Neuronal stem cell (in vitro differentiated cells): ENCODE data around the gene IFITM5. TPM values are rescaled to one million over a fixed set of nuclear protein-coding genes. Genes with fewer than 3 reads are reported as not detected.

Experiments used
- DNase-seq: peaks from one replicate; pipeline ENCODE4 v3.0.0-alpha.2; 2013; ENCODE audit warnings: low spot score
- H2AFZ ChIP-seq: one replicate; pipeline ENCODE4 v1.6.1; 2013; ENCODE audit warnings: mild to moderate bottlenecking, low read length, inconsistent platforms
- H2AK5ac ChIP-seq: 2 replicates; pipeline ENCODE4 v1.6.1; 2013; ENCODE audit warnings: low read depth, mild to moderate bottlenecking, inconsistent platforms, low read length, moderate library complexity, mixed read lengths
- H2BK120ac ChIP-seq: 2 replicates; pipeline ENCODE4 v1.6.1; 2013; ENCODE audit warnings: low read depth, mild to moderate bottlenecking, inconsistent platforms, low read length, moderate library complexity, mixed read lengths
- H2BK12ac ChIP-seq: one replicate; pipeline ENCODE4 v1.6.1; 2013; ENCODE audit warnings: low read length, inconsistent platforms
- H2BK15ac ChIP-seq: 2 replicates; pipeline ENCODE4 v1.6.1; 2013; ENCODE audit warnings: mild to moderate bottlenecking, low read length, inconsistent platforms, mixed read lengths
- H2BK5ac ChIP-seq: one replicate; pipeline ENCODE4 v1.6.1; 2013; ENCODE audit warnings: inconsistent platforms, mild to moderate bottlenecking, low read length, moderate library complexity
- H3K14ac ChIP-seq: one replicate; pipeline ENCODE4 v1.6.1; 2013; ENCODE audit warnings: low read length, inconsistent platforms
- H3K18ac ChIP-seq: 2 replicates; pipeline ENCODE4 v1.6.1; 2013; ENCODE audit warnings: low read length, inconsistent platforms
- H3K23ac ChIP-seq: 2 replicates; pipeline ENCODE4 v1.6.1; 2013; ENCODE audit warnings: low read depth, mild to moderate bottlenecking, mixed read lengths, low read length, inconsistent platforms; ENCODE audit not compliant: poor library complexity
- H3K27ac ChIP-seq: replicated peaks from 3 replicates; pipeline ENCODE4 v1.5.1; 2013; ENCODE audit warnings: low read length, inconsistent platforms
- H3K27me3 ChIP-seq, 3 experiments: 2 replicates each; pipeline ENCODE4 v1.6.1; 2013; ENCODE audit warnings: low read length in 3 of 3, mild to moderate bottlenecking in 2 of 3, inconsistent platforms in 1 of 3, low read depth in 1 of 3, mixed read lengths in 1 of 3, moderate library complexity in 1 of 3; ENCODE audit not compliant: control insufficient read depth in 3 of 3, insufficient read depth in 3 of 3
- H3K36me3 ChIP-seq, 2 donors: replicated peaks in 1 of 2; 2 replicates each; pipeline ENCODE4 v1.6.1; 2013; ENCODE audit warnings: low read length in 2 of 2; ENCODE audit not compliant: control insufficient read depth in 2 of 2, insufficient read depth in 2 of 2
- H3K4ac ChIP-seq: 2 replicates; pipeline ENCODE4 v1.6.1; 2013; ENCODE audit warnings: inconsistent platforms, mild to moderate bottlenecking, low read length, moderate library complexity
- H3K4me1 ChIP-seq, 2 donors: 1 replicate in 1 of 2; 2 replicates in 1 of 2; pipeline ENCODE4 v1.6.1; 2013; ENCODE audit warnings: low read length in 2 of 2, low read depth in 1 of 2; ENCODE audit not compliant: control insufficient read depth in 2 of 2, insufficient read depth in 1 of 2
- H3K4me2 ChIP-seq: one replicate; pipeline ENCODE4 v1.6.1; 2013; ENCODE audit warnings: mild to moderate bottlenecking, low read length, inconsistent platforms; ENCODE audit not compliant: insufficient read depth, poor library complexity, severe bottlenecking
- H3K4me3 ChIP-seq, 2 donors: 2 replicates each; pipeline ENCODE4 v1.5.1; 2013; ENCODE audit warnings: low read length in 2 of 2, mild to moderate bottlenecking in 2 of 2, inconsistent platforms in 1 of 2, moderate library complexity in 1 of 2
- H3K79me1 ChIP-seq: one replicate; pipeline ENCODE4 v1.6.1; 2013; ENCODE audit warnings: low read depth, mild to moderate bottlenecking, inconsistent platforms, low read length, moderate library complexity
- H3K9ac ChIP-seq: one replicate; pipeline ENCODE4 v1.6.1; 2013; ENCODE audit warnings: mild to moderate bottlenecking, low read depth, low read length, inconsistent platforms; ENCODE audit not compliant: poor library complexity
- H3K9me3 ChIP-seq, 2 donors: replicated peaks in 1 of 2; 2 replicates each; pipeline versions ENCODE3 to v1.6.1; 2013; ENCODE audit warnings: low read length in 2 of 2, mild to moderate bottlenecking in 2 of 2, inconsistent platforms in 1 of 2, low read depth in 1 of 2, mixed read lengths in 1 of 2, moderate library complexity in 1 of 2; ENCODE audit not compliant: control insufficient read depth in 2 of 2, insufficient read depth in 1 of 2
- H4K8ac ChIP-seq: one replicate; pipeline ENCODE4 v1.6.1; 2013; ENCODE audit warnings: low read depth, mild to moderate bottlenecking, inconsistent platforms, low read length, moderate library complexity
- H4K91ac ChIP-seq: one replicate; pipeline ENCODE4 v1.6.1; 2013; ENCODE audit warnings: low read length, low read depth, mild to moderate bottlenecking, inconsistent platforms; ENCODE audit not compliant: poor library complexity
- WGBS, 2 donors: extraction: QIAGEN DNeasy Blood & Tissue Kit; methylation state at CpG; one replicate each; pipeline ENCODE4 v1.1.7; 2013; ENCODE audit warnings: missing lambda C conversion rate in 2 of 2, mixed read lengths in 1 of 2; ENCODE audit not compliant: insufficient read length in 2 of 2, insufficient replicate concordance in 1 of 2; ENCODE audit errors: extremely low coverage in 2 of 2; 5-methylcytosine and 5-hydroxymethylcytosine counted together
- polyA plus RNA-seq, 2 experiments: library from polyadenylated mRNA; stranded (reverse); fragments of 200-250 nt; gene quantifications; one replicate each; pipeline ENCODE4 v1.2.3, GENCODE V29; 2013

Gene IFITM5
- not detected for polyA plus RNA-seq (2013, experiment 1 of 2)
- 0.06 TPM for polyA plus RNA-seq (2013, experiment 2 of 2)

- H2BK12ac ChIP-seq, result peak within 1 kb of the TSS; percentile 1
- H2AFZ ChIP-seq, result no peak within 1 kb of the TSS
- H3K27ac ChIP-seq, result no peak within 1 kb of the TSS
- H3K23ac ChIP-seq, result peak within 1 kb of the TSS; percentile 80
- peak within 1 kb of the TSS; percentile 11 for H3K4me2 ChIP-seq
- no peak for DNase-seq
- H2BK15ac ChIP-seq, result peak within 1 kb of the TSS; percentile 90
- peak within 1 kb of the TSS; percentile 28 for H2AK5ac ChIP-seq
- no peak within 1 kb of the TSS for H3K4me3 ChIP-seq
- no CpG with 5 or more reads among the region's 40 CpGs for WGBS, 2 donors
- peaks cover 4 to 5% of the 10 kb centered on the region in 2 donors for H3K9me3 ChIP-seq
- peak within 1 kb of the TSS; percentile 10 for H2BK120ac ChIP-seq
- H3K18ac ChIP-seq, result peak within 1 kb of the TSS; percentile 86
- H3K14ac ChIP-seq, result no peak within 1 kb of the TSS
- H3K36me3 ChIP-seq, result peaks cover 4 to 5% of the 10 kb centered on the region in 2 donors
- H4K91ac ChIP-seq, result no peak within 1 kb of the TSS
- peaks cover 6 to 9% of the 10 kb centered on the region in 2 donors for H3K4me1 ChIP-seq
- H4K8ac ChIP-seq, result peak within 1 kb of the TSS; percentile 17
- H2BK5ac ChIP-seq, result peak within 1 kb of the TSS; percentile 66
- H3K27me3 ChIP-seq, result no peaks in the 10 kb centered on the region
- H3K9ac ChIP-seq, result peak within 1 kb of the TSS; percentile 63
- H3K79me1 ChIP-seq, result peaks cover 2% of the 10 kb centered on the region
- no peak within 1 kb of the TSS for H3K4ac ChIP-seq
These were observed at the start of gene IFITM5 for GRCh38 chr11:299081-299891. TSS of gene IFITM5 (minus strand) at chr11:299526. CDS start at chr11:299490, 36 bp downstream.

- H3K4me2 ChIP-seq, result no peak overlapping the region
- no peak overlapping the region for H3K4me3 ChIP-seq
- no peak overlapping the region for H3K27ac ChIP-seq
- H2BK5ac ChIP-seq, result no peak overlapping the region
- H3K23ac ChIP-seq, result no peak overlapping the region
- no peak overlapping the region for H3K4ac ChIP-seq
- no peaks in the 10 kb centered on the region for H3K27me3 ChIP-seq
- no peak overlapping the region for H2BK12ac ChIP-seq
- H4K91ac ChIP-seq, result no peak overlapping the region
- peaks cover 0 to 3% of the 10 kb centered on the region in 2 donors for H3K4me1 ChIP-seq
- H2BK120ac ChIP-seq, result no peak overlapping the region
- no CpG with 5 or more reads among the region's 3 CpGs for WGBS, 2 donors
- H3K36me3 ChIP-seq, result no peaks in the 10 kb centered on the region
- no peak overlapping the region for H4K8ac ChIP-seq
- no peak overlapping the region for H3K9ac ChIP-seq
- no peak overlapping the region for H2AFZ ChIP-seq
- H3K9me3 ChIP-seq, result no peaks in the 10 kb centered on the region
- no peak overlapping the region for H3K14ac ChIP-seq
- no peak overlapping the region for H2AK5ac ChIP-seq
- no peak for DNase-seq
- no peaks in the 10 kb centered on the region for H3K79me1 ChIP-seq
- H3K18ac ChIP-seq, result no peak overlapping the region
- no peak overlapping the region for H2BK15ac ChIP-seq
These were observed 47.2 kb upstream of the IFITM5 start for GRCh38 chr11:346529-346928.

- no peak overlapping the region for H2BK5ac ChIP-seq
- no peak overlapping the region for H3K14ac ChIP-seq
- H3K4me3 ChIP-seq, result no peak overlapping the region
- no peak overlapping the region for H2AK5ac ChIP-seq
- no peaks in the 10 kb centered on the region for H3K27me3 ChIP-seq
- no peak overlapping the region for H3K27ac ChIP-seq
- H3K4ac ChIP-seq, result no peak overlapping the region
- H2BK120ac ChIP-seq, result no peak overlapping the region
- no peak overlapping the region for H3K4me2 ChIP-seq
- no peak overlapping the region for H2AFZ ChIP-seq
- H3K18ac ChIP-seq, result no peak overlapping the region
- no peaks in the 10 kb centered on the region for H3K36me3 ChIP-seq
- no peak overlapping the region for H4K91ac ChIP-seq
- DNase-seq, result no peak
- no peak overlapping the region for H3K23ac ChIP-seq
- H3K79me1 ChIP-seq, result no peaks in the 10 kb centered on the region
- H3K9me3 ChIP-seq, result no peaks in the 10 kb centered on the region
- no peak overlapping the region for H2BK15ac ChIP-seq
- H3K4me1 ChIP-seq, result peaks cover 0 to 8% of the 10 kb centered on the region in 2 donors
- H4K8ac ChIP-seq, result no peak overlapping the region
- no peak overlapping the region for H3K9ac ChIP-seq
- no peak overlapping the region for H2BK12ac ChIP-seq
- WGBS, 2 donors, result no CpG with 5 or more reads among the region's 11 CpGs
These were observed 45.7 kb upstream of the IFITM5 start for GRCh38 chr11:344836-345578.

- no peak overlapping the region for H2BK15ac ChIP-seq
- peak overlapping the region; percentile 3 for H3K27ac ChIP-seq
- peak overlapping the region; percentile 59 for H2AFZ ChIP-seq
- no peak overlapping the region for H3K4ac ChIP-seq
- H3K36me3 ChIP-seq, result no peaks in the 10 kb centered on the region
- H3K4me2 ChIP-seq, result no peak overlapping the region
- no peak overlapping the region for H3K18ac ChIP-seq
- no peak overlapping the region for H4K8ac ChIP-seq
- no peaks in the 10 kb centered on the region for H3K27me3 ChIP-seq
- peaks cover 0 to 12% of the 10 kb centered on the region in 2 donors for H3K4me1 ChIP-seq
- H2BK120ac ChIP-seq, result no peak overlapping the region
- no CpG with 5 or more reads among the region's 3 CpGs for WGBS, 2 donors
- H3K9ac ChIP-seq, result no peak overlapping the region
- no peaks in the 10 kb centered on the region for H3K9me3 ChIP-seq
- no peak overlapping the region for H2AK5ac ChIP-seq
- no peaks in the 10 kb centered on the region for H3K79me1 ChIP-seq
- H3K23ac ChIP-seq, result no peak overlapping the region
- H3K4me3 ChIP-seq, result no peak overlapping the region
- no peak overlapping the region for H2BK12ac ChIP-seq
- no peak for DNase-seq
- H3K14ac ChIP-seq, result no peak overlapping the region
- no peak overlapping the region for H2BK5ac ChIP-seq
- no peak overlapping the region for H4K91ac ChIP-seq
These were observed 43.0 kb upstream of the IFITM5 start for GRCh38 chr11:342328-342727.
